Central memory CD8-positive, alpha-beta T cell (primary cell): ENCODE results near the gene NLGN1.

Source experiments
- ATAC-seq: fragments of 150-1000 bp; cut with Tn5 transposase; replicated peaks from 2 replicates; pipeline ENCODE4 v1.10.0; 2022; ENCODE audit warnings: mild to moderate bottlenecking, moderate FRiP score, moderate number of reproducible peaks; ENCODE audit not compliant: poor library complexity, severe bottlenecking; ENCODE audit errors: extremely low read depth
- DNase-seq, 2 donors: peaks; one replicate each; pipeline ENCODE4 v3.0.0; 2021; ENCODE audit warnings: low spot score in 2 of 2
- H3K27ac Mint-ChIP-seq: one replicate; pipeline ENCODE4 v1.8.0; 2022; ENCODE audit warnings: low read depth, mild to moderate bottlenecking, moderate library complexity, mixed read lengths
- H3K27me3 Mint-ChIP-seq: one replicate; pipeline ENCODE4 v1.8.0; 2022; ENCODE audit warnings: mixed read lengths
- H3K36me3 Mint-ChIP-seq: one replicate; pipeline ENCODE4 v1.8.0; 2022; ENCODE audit warnings: mild to moderate bottlenecking, moderate library complexity, mixed read lengths; ENCODE audit not compliant: insufficient read depth
- H3K4me1 Mint-ChIP-seq: one replicate; pipeline ENCODE4 v1.8.0; 2022; ENCODE audit warnings: mixed read lengths
- H3K4me3 Mint-ChIP-seq: one replicate; pipeline ENCODE4 v1.8.0; 2022; ENCODE audit warnings: mild to moderate bottlenecking, moderate library complexity, mixed read lengths
- H3K9me3 Mint-ChIP-seq: one replicate; pipeline ENCODE4 v1.8.0; 2022; ENCODE audit warnings: mixed read lengths

The NLGN1 gene

GRCh38 chr3:173902871-173903270 is 505.3 kb downstream of the NLGN1 start:
- ATAC-seq = no peak

GRCh38 chr3:173905381-173905780 is 507.8 kb downstream of the NLGN1 start:
- Mint-ChIP-seq H3K27me3 (no peaks in the 10 kb centered on the region), H3K4me1 (no peaks in the 10 kb centered on the region), H3K27ac (no peak overlapping the region), H3K4me3 (no peak overlapping the region), H3K36me3 (no peaks in the 10 kb centered on the region), H3K9me3 (peaks cover 10% of the 10 kb centered on the region)
- DNase-seq (no peak), ATAC-seq (no peak)

More at GRCh38 chr3:173902871-173903270, 505.3 kb downstream of the NLGN1 start:
- no peak overlapping the region for H3K27ac Mint-ChIP-seq
- no peaks in the 10 kb centered on the region for H3K36me3 Mint-ChIP-seq
- H3K27me3 Mint-ChIP-seq = no peaks in the 10 kb centered on the region
- no peaks in the 10 kb centered on the region for H3K4me1 Mint-ChIP-seq
- DNase-seq = no peak
- H3K9me3 Mint-ChIP-seq = peaks cover 6% of the 10 kb centered on the region
- H3K4me3 Mint-ChIP-seq = no peak overlapping the region

DNA sequence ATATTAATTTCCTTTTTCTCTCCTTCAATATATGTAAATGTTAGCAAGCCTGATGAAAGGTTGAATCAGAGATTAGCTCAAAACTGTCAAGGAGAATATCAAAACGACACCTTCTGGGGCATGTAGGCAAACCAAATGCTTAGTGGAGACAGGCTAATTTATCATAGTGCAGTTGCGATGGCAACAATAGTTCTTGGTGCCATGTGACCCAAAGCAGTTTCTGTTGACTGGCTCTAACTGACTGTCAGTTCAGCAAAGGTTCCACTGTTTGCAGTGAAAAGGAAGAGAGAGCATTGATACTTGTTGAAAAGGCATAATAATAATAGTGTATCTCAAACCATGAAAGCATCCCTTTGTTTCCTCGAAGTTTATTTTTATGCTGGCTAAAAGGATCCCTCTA is 513.9 kb downstream of the NLGN1 start:
- H3K4me3 Mint-ChIP-seq = no peak overlapping the region
- H3K36me3 Mint-ChIP-seq = no peaks in the 10 kb centered on the region
- no peaks in the 10 kb centered on the region for H3K4me1 Mint-ChIP-seq
- no peak overlapping the region for H3K27ac Mint-ChIP-seq
- DNase-seq = no peak
- H3K9me3 Mint-ChIP-seq = peaks cover 19% of the 10 kb centered on the region
- ATAC-seq = no peak
- H3K27me3 Mint-ChIP-seq = no peaks in the 10 kb centered on the region

DNA sequence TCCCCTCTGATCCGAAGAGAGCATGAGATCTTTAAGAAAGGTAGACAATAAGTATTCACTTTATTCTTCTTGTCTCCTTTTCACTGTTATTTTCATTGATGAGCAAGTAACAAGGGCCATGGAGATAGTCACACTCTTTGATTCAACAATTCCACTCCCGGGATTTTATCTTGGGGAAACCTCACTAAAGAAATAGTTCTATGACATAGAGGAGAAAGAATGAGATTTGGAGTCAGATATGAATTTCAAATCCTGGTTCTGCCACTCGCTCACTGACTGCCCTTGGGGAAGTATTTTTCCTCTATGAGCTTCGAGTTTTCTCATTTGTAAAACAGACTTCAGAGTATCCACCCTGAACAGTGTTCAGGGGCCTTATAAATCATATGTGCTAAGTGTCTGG is 514.6 kb downstream of the NLGN1 start:
- no peak for ATAC-seq
- no peak overlapping the region for H3K27ac Mint-ChIP-seq

GRCh38 chr3:173913397-173913796 is 515.9 kb downstream of the NLGN1 start:
- no peaks in the 10 kb centered on the region for H3K4me1 Mint-ChIP-seq
- ATAC-seq (no peak), DNase-seq (no peak)

More for the DNA sequence above, 514.6 kb downstream of the NLGN1 start:
- H3K36me3 Mint-ChIP-seq = no peaks in the 10 kb centered on the region
- no peak overlapping the region for H3K4me3 Mint-ChIP-seq
- peaks cover 19% of the 10 kb centered on the region for H3K9me3 Mint-ChIP-seq
- H3K4me1 Mint-ChIP-seq = no peaks in the 10 kb centered on the region
- no peak for DNase-seq
- H3K27me3 Mint-ChIP-seq = no peaks in the 10 kb centered on the region

GRCh38 chr3:173913974-173914421 is 516.5 kb downstream of the NLGN1 start:
- Mint-ChIP-seq H3K4me1 (no peaks in the 10 kb centered on the region), H3K27ac (no peak overlapping the region), H3K36me3 (no peaks in the 10 kb centered on the region), H3K4me3 (no peak overlapping the region), H3K27me3 (no peaks in the 10 kb centered on the region), H3K9me3 (peaks cover 23% of the 10 kb centered on the region)
- DNase-seq (no peak), ATAC-seq (no peak)

More at GRCh38 chr3:173913397-173913796, 515.9 kb downstream of the NLGN1 start:
- Mint-ChIP-seq H3K27me3 (no peaks in the 10 kb centered on the region), H3K4me3 (no peak overlapping the region), H3K36me3 (no peaks in the 10 kb centered on the region), H3K27ac (no peak overlapping the region), H3K9me3 (peaks cover 19% of the 10 kb centered on the region)

DNA sequence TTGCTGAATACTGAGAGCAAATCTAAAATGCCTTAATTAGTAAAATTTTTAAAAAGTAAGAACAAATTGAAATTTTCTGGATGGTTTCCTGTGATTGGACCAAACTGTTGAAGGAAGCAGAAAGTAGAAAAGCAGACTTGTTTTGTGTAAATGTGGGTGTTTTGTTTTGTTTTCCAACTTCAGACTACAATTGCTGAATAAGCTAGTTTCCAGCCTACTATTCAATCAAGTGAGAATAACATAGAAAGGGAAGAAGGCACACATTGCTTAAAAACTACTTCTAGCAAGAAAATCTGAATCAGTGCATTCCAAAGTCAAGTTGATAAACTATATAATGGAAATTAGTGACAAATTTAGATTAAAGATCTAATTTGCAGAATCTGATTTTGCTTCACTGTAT is 519.3 kb downstream of the NLGN1 start:
- H3K4me1 Mint-ChIP-seq = no peaks in the 10 kb centered on the region
- H3K4me3 Mint-ChIP-seq = no peak overlapping the region
- no peaks in the 10 kb centered on the region for H3K27me3 Mint-ChIP-seq
- ATAC-seq = no peak
- H3K36me3 Mint-ChIP-seq = no peaks in the 10 kb centered on the region
- H3K27ac Mint-ChIP-seq = no peak overlapping the region
- DNase-seq = no peak
- H3K9me3 Mint-ChIP-seq = peaks cover 20% of the 10 kb centered on the region

GRCh38 chr3:173920386-173920785 is 522.8 kb downstream of the NLGN1 start:
- H3K27me3 Mint-ChIP-seq = no peaks in the 10 kb centered on the region
- H3K36me3 Mint-ChIP-seq = no peaks in the 10 kb centered on the region
- H3K4me1 Mint-ChIP-seq = no peaks in the 10 kb centered on the region
- DNase-seq = no peak
- no peak overlapping the region for H3K4me3 Mint-ChIP-seq
- no peak for ATAC-seq
- H3K9me3 Mint-ChIP-seq = peaks cover 9% of the 10 kb centered on the region
- H3K27ac Mint-ChIP-seq = no peak overlapping the region

DNA sequence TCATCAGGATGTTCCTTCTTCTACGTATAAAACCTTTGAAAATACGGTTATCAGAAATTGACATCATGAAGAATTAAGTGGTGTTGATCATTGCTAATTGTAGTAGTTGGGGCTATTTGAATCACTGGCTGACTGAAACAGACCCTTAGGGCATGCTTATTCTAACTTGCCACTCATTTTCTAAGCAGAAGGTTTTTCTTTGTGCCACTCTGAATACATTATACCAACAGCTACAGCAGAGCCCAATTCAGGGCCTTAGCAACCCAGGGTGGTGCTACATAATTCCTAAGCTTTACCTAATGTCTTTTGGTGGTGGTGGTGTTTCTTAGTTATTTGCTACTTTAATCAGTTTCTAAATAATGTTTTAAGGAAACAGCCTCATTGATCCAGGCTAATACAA is 524.2 kb downstream of the NLGN1 start:
- Mint-ChIP-seq H3K4me1 (no peaks in the 10 kb centered on the region), H3K27me3 (no peaks in the 10 kb centered on the region), H3K27ac (no peak overlapping the region), H3K9me3 (peaks cover 10% of the 10 kb centered on the region), H3K4me3 (no peak overlapping the region), H3K36me3 (no peaks in the 10 kb centered on the region)
- DNase-seq (no peak), ATAC-seq (no peak)

DNA sequence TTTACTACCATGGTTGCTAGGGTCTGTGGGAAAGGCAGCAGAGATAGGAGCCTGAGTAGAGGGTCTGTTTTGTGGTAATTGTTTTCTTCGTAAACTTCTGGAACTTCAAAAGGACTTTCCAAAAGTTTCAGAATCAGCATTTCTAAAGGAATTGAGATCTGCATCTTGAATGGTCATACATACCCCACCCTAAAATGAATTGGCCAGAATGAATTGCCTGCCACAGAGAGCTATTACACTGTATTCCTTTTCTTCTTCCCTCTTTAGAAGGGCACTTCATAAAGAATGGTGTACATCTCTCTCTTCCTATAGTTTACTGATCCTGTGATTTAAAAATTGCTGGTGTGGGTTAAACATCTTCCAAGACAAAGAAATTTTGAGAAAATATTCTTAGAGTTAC is 525.7 kb downstream of the NLGN1 start:
- no peaks in the 10 kb centered on the region for H3K27me3 Mint-ChIP-seq
- ATAC-seq (no peak), DNase-seq (no peak)
- no peaks in the 10 kb centered on the region for H3K4me1 Mint-ChIP-seq
- no peaks in the 10 kb centered on the region for H3K36me3 Mint-ChIP-seq
- H3K27ac Mint-ChIP-seq = no peak overlapping the region
- H3K4me3 Mint-ChIP-seq = no peak overlapping the region
- H3K9me3 Mint-ChIP-seq = peaks cover 10% of the 10 kb centered on the region

DNA sequence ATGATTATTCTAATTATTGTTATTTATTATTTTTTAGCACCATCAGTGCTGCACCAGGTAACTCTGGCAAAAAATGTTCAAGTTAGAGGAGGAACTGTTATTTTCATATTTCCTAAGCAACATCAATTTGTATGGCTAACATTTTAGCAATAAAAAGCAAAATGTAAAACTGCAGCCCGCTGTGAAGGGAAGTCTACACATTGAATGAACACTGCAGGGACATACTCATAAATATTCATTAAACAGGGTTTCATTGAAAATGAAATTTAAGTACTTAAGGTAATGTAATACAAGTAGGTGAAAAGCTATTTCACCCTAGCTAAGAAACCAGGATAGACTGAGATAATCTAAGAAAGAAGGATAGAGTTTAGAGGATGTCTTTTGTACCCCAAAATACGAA is 532.7 kb downstream of the NLGN1 start:
- no peak overlapping the region for H3K4me3 Mint-ChIP-seq
- no peaks in the 10 kb centered on the region for H3K4me1 Mint-ChIP-seq
- no peak overlapping the region for H3K27ac Mint-ChIP-seq
- DNase-seq (no peak), ATAC-seq (no peak)
- no peaks in the 10 kb centered on the region for H3K27me3 Mint-ChIP-seq
- H3K9me3 Mint-ChIP-seq = peaks cover 15% of the 10 kb centered on the region
- no peaks in the 10 kb centered on the region for H3K36me3 Mint-ChIP-seq

DNA sequence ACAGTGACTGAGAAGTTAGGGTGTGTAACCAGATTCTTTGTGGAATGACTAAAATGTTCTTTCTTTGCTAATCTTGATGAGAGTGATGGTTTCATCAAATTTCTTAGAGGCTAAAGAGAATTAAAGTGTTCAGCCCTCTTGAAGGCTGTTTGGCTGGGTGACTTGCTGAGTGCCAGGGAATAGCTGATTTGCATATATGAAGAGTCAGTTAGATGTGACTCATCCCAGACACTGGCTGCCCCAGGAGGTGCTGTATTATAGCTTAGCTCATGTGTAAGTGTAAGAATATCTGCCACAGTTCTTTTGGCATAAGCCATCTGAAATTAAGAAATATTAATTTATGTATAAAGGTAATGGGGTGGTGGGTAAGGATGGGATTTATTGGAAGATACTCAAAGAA is 535.1 kb downstream of the NLGN1 start:
- H3K4me1 Mint-ChIP-seq = no peaks in the 10 kb centered on the region
- DNase-seq (no peak), ATAC-seq (no peak)
- peaks cover 23% of the 10 kb centered on the region for H3K9me3 Mint-ChIP-seq
- H3K36me3 Mint-ChIP-seq = no peaks in the 10 kb centered on the region
- H3K4me3 Mint-ChIP-seq = no peak overlapping the region
- H3K27me3 Mint-ChIP-seq = no peaks in the 10 kb centered on the region
- H3K27ac Mint-ChIP-seq = no peak overlapping the region

- Mint-ChIP-seq H3K4me3 (no peak overlapping the region), H3K4me1 (no peaks in the 10 kb centered on the region), H3K9me3 (peaks cover 24% of the 10 kb centered on the region), H3K36me3 (no peaks in the 10 kb centered on the region), H3K27me3 (no peaks in the 10 kb centered on the region), H3K27ac (no peak overlapping the region)
- no peak for DNase-seq
- no peak for ATAC-seq
These were observed 535.6 kb downstream of the NLGN1 start for GRCh38 chr3:173933113-173933512.

- Mint-ChIP-seq H3K27me3 (no peaks in the 10 kb centered on the region), H3K9me3 (peaks cover 26% of the 10 kb centered on the region), H3K4me1 (no peaks in the 10 kb centered on the region), H3K36me3 (no peaks in the 10 kb centered on the region), H3K4me3 (no peak overlapping the region), H3K27ac (no peak overlapping the region)
- no peak for ATAC-seq
- no peak for DNase-seq
These were observed 538.8 kb downstream of the NLGN1 start for GRCh38 chr3:173936316-173936715.
